C4-2B (cell line): ENCODE measurements around the gene NAT10.

Experiments
- H3K27ac ChIP-seq: fragments of 450-650 bp; 2 replicates; pipeline ENCODE4 v1.5.1; 2017
- ZFX ChIP-seq: fragments of 450-650 bp; IDR thresholded peaks from 2 replicates; pipeline ENCODE4 v1.6.1; 2017
- TF ChIP-seq, protein P1 (sequence below): fragments of 450-650 bp; conservative IDR thresholded peaks from 2 replicates; pipeline ENCODE4 v1.5.1; 2017; ENCODE audit warnings: mild to moderate bottlenecking

Gene NAT10

DNA sequence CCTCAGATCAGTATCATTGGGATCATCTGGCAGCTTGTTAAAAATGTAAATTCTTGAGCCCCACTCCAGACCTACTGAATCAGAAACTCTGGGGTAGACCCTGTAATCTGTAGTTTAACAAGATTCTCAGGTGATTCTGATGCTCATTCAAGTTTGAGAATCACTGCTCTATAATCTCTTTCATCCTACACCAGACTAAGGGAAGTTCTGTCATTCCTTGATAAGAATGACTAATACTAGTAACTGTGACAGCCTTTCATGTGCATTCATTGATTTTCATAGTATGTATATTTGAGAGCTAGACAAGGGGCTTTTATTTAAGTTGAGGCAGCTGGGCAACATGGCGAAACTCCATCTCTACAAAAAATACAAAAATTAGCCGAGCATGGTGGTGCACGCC lies 30.0 kb downstream of the NAT10 start:
- TF ChIP-seq, protein P1, sequence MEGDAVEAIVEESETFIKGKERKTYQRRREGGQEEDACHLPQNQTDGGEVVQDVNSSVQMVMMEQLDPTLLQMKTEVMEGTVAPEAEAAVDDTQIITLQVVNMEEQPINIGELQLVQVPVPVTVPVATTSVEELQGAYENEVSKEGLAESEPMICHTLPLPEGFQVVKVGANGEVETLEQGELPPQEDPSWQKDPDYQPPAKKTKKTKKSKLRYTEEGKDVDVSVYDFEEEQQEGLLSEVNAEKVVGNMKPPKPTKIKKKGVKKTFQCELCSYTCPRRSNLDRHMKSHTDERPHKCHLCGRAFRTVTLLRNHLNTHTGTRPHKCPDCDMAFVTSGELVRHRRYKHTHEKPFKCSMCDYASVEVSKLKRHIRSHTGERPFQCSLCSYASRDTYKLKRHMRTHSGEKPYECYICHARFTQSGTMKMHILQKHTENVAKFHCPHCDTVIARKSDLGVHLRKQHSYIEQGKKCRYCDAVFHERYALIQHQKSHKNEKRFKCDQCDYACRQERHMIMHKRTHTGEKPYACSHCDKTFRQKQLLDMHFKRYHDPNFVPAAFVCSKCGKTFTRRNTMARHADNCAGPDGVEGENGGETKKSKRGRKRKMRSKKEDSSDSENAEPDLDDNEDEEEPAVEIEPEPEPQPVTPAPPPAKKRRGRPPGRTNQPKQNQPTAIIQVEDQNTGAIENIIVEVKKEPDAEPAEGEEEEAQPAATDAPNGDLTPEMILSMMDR, result no peak
- no peak for TF ChIP-seq ZFX

DNA sequence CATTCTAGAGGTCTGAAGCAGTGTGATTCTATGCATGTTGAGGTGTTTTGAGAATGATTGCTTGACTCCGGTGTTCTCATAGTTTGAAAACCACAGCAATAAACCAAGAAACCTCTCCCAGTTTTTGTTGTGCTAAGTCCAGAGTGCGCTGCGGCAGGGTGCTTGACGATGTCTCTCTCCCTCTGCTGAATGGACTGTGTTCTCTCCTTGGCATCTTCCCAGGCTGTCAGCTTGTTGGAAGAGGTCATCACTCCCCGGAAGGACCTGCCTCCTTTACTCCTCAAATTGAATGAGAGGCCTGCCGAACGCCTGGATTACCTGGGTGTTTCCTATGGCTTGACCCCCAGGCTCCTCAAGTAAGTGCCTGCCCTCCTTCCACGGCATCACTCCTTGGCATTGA lies 31.0 kb downstream of the NAT10 start:
- no peak overlapping the region for H3K27ac ChIP-seq
- TF ChIP-seq, protein P1, result no peak
- TF ChIP-seq ZFX, result no peak

More for the DNA sequence above, 30.0 kb downstream of the NAT10 start:
- no peak overlapping the region for H3K27ac ChIP-seq

DNA sequence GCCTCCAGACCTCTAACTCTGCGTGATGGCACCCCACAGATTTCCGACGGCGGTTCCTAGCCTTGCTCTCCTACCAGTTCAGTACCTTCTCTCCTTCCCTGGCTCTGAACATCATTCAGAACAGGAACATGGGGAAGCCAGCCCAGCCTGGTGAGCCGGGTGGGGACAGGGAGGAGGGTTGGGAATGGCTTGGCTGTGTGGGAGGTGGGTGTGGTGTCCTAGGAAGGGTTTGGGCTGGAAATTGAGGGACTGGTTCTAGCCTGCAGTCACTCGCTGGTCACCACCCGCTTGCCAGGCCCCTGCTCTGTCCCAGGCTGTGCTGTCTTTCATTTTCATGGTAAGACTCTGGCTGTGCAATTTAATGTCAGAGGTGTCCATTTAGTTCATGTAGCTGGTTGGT lies 33.9 kb downstream of the NAT10 start:
- no peak for TF ChIP-seq ZFX
- TF ChIP-seq, protein P1, result no peak
- no peak overlapping the region for H3K27ac ChIP-seq

DNA sequence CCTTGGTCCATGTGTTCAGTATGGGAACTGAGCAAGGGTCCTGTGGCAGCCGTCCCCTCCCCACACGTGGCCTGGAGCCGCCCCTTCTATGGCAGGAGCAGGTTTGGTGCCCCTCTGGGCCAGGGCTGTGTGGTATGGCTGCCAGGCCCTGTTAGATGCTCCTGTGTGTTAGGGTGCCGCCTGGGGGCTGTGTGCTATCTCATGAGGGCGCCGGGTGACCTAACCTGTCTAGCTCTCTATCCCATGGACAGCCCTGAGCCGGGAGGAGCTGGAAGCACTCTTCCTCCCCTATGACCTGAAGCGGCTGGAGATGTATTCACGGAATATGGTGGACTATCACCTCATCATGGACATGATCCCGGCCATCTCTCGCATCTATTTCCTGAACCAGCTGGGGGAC lies 34.7 kb downstream of the NAT10 start:
- TF ChIP-seq, protein P1, result no peak
- H3K27ac ChIP-seq, result no peak overlapping the region

DNA sequence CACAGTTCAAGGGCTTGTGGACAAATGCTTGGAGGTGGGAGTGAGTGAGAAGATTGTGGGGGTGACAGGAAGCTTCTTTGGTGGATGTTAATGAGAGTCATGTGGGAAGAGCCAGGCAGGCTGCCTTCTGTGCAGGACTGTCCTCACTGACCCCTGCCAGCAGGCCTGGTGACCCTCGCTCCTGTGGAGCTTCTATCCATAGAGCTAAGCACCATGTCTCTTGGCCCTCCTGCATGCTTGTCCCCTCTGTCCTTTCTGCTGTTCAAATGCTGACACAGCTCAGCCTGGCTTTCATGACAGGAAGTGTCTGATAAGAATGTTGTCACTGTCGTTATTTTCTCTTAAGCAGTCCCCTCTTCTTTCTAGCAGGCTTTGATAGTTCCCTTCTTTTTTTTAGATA lies 37.6 kb downstream of the NAT10 start:
- TF ChIP-seq, protein P1, result no peak
- TF ChIP-seq ZFX, result no peak
- H3K27ac ChIP-seq, result no peak overlapping the region

DNA sequence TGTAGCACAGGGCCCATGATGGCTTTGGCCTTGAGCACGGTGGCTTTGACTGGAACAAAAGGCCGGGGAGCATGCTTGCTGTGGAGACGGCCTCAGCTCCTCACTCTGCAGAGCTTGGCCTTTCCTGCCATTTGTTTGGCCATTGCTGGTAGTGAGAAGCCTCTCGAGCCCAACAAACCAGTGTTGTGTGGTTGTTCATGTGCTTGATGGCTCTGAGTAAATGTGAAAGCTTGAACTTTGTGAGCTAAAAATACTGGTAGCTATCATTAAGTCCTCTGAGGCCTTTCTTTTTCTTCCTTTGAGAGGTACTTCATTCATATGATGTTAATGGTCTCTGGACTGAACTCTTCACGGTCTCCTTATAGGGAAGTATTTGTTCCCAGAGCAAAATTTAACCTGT lies 39.6 kb downstream of the NAT10 start:
- no peak for TF ChIP-seq ZFX
- TF ChIP-seq, protein P1, result no peak
- H3K27ac ChIP-seq, result no peak overlapping the region

DNA sequence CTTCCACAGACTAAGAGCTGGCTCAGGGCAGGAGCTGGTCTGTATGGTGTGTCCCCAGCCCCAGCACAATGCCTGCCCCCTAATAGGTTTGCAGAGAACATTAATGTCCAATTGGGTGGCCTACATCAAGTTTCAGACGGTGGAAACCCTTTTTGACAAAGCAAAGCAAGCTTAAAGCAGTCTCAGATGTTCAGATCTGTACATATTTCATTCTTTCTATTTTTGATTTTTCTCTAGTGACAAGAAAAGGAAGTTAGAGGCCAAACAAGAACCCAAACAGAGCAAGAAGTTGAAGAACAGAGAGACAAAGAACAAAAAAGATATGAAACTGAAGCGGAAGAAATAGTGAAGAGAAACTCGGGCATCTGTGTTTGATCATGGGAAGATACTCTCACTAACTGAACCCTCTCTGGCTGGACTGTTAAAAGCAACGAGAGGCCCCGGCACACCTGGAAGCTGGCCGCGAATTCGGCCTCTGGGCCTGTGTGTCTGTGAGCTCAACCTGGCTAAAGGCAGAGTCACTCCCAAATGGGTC lies 40.5 kb downstream of the NAT10 start:
- TF ChIP-seq ZFX, result no peak
- H3K27ac ChIP-seq, result no peak overlapping the region

DNA sequence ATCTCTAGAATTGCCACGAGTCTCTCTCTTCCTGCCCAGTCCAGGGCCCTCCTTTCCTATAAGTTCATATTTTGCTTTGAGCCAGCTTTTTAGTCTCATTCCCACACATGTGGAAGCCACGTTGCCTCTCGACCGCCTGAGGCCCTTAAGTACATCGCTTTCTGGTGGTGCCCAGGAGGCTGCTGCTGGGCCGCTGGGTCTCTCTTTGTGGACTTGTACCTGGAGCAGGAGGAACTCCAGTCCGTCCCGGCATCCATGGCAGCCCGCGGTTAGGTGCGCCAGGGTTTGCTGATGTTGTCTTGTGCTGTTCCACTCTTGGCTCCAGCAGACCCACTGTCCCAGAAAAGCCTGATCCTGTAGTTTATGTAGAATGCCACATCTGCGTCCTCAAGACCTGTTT lies 41.0 kb downstream of the NAT10 start:
- no peak overlapping the region for H3K27ac ChIP-seq
- TF ChIP-seq, protein P1, result no peak
- TF ChIP-seq ZFX, result no peak
